ENCODE measurements around the gene HACD4. TPM values are rescaled to one million over a fixed set of nuclear protein-coding genes. Genes with fewer than 3 reads are reported as not detected.

Gene HACD4
- total and polyA plus RNA-seq, 2 of the 13 experiments (the other 11 are each of a cell fraction or from before 2014, with no cell fraction given), result not detected

GRCh38 chr9:21030389-21031035 is 928 bp downstream of the HACD4 start:
- Histone ChIP-seq H3K79me2 (ENCODE audit: insufficient read depth, low read length) (no peaks in the 10 kb centered on the region), H3K4me3 (replicated peaks in 1 of 3; ENCODE audit: insufficient read depth in 1 of 3, low read depth in 2 of 3, low read length in 3 of 3) (no peak overlapping the region), H3K9ac (ENCODE audit: insufficient read depth, low read depth, low read length) (no peak overlapping the region), H3K4me1 (ENCODE audit: insufficient read depth, low read length) (no peaks in the 10 kb centered on the region), H3K27me3 (ENCODE audit: control insufficient read depth in 1 of 2, insufficient read depth in 2 of 2, low read length in 2 of 2) (no peaks in the 10 kb centered on the region), H2AFZ (ENCODE audit: low read length) (no peak overlapping the region), H3K4me2 (ENCODE audit: low read depth, low read length) (no peak overlapping the region), H3K27ac (ENCODE audit: extremely low read length, insufficient read depth, low read length) (no peak overlapping the region), H4K20me1 (ENCODE audit: insufficient read depth, low read length) (no peaks in the 10 kb centered on the region), H3K9me3 (ENCODE audit: low read length) (no peaks in the 10 kb centered on the region), H3K36me3 (replicated peaks in 1 of 2; ENCODE audit: control insufficient read depth in 1 of 2, insufficient read depth in 2 of 2, low read length in 2 of 2) (no peaks in the 10 kb centered on the region)
- DNase-seq (ENCODE audit: low spot score), result no peak
- 62% methylated on average over 5 of the region's 5 CpGs for WGBS (ENCODE audit: low lambda C conversion rate)
- no TSS peak for BruUV-seq (replicated peaks)
- TF ChIP-seq JUND (CRISPR knock-in tag; IDR thresholded peaks at IDR 0.05) (no peak), PHF8 (CRISPR knock-in tag; IDR thresholded peaks at IDR 0.05) (no peak), ZFP90 (CRISPR knock-in tag; IDR thresholded peaks at IDR 0.05; ENCODE audit: borderline replicate concordance) (no peak), POGK (CRISPR knock-in tag; conservative IDR thresholded peaks at IDR 0.05) (no peak), ZNF713 (CRISPR knock-in tag; IDR thresholded peaks at IDR 0.05) (no peak), ZNF510 (CRISPR knock-in tag; IDR thresholded peaks at IDR 0.05; ENCODE audit: low read depth) (no peak), ZNF567 (CRISPR knock-in tag; IDR thresholded peaks at IDR 0.05; ENCODE audit: borderline replicate concordance) (no peak), ZFY (CRISPR knock-in tag; IDR thresholded peaks at IDR 0.05) (no peak), ZBTB4 (CRISPR knock-in tag; IDR thresholded peaks at IDR 0.05; ENCODE audit: borderline replicate concordance) (no peak)
- ATAC-seq, result no peak
- in situ Hi-C loops (cut with HindIII; ENCODE audit: extremely low pct_ligation_motif_present, low pct_unique_long_range_greater_than_20kb), result no loop called here
- ChIA-PET CTCF (ENCODE audit: low intra/inter-chr PET ratio, low total read pairs) (no interaction called here), POLR2A (no interaction called here)
- FAIRE-seq, result no peak
- intact Hi-C loops (cut with micrococcal nuclease; ENCODE audit: unreplicated experiment), result no loop called here
